Activated gamma-delta T cell treated with Interleukin-2 at 50 U/mL for 16 hours (primary cell): ENCODE data around the gene CASK.

Experiments used
- DNase-seq: peaks from one replicate; pipeline ENCODE4 v3.0.0-alpha.2; 2020

The CASK gene

GRCh38 chrX:41824551-41824950 lies 98.8 kb downstream of the CASK start:
- no peak for DNase-seq

- DNase-seq, result no peak
Observed at GRCh38 chrX:41823402-41823801, 100.0 kb downstream of the CASK start.

GRCh38 chrX:41822892-41823291 lies 100.5 kb downstream of the CASK start:
- DNase-seq, result no peak

GRCh38 chrX:41808047-41808446 lies 115.3 kb downstream of the CASK start:
- no peak for DNase-seq

GRCh38 chrX:41802958-41803357 lies 120.4 kb downstream of the CASK start:
- DNase-seq, result no peak

GRCh38 chrX:41799661-41800060 lies 123.7 kb downstream of the CASK start:
- DNase-seq, result no peak

GRCh38 chrX:41796577-41796976 lies 126.8 kb downstream of the CASK start:
- no peak for DNase-seq

- DNase-seq, result no peak
Observed at GRCh38 chrX:41796046-41796445, 127.3 kb downstream of the CASK start.

- no peak for DNase-seq
Observed at GRCh38 chrX:41789374-41789773, 134.0 kb downstream of the CASK start.

- no peak for DNase-seq
Observed at GRCh38 chrX:41785685-41786084, 137.7 kb downstream of the CASK start.

GRCh38 chrX:41781500-41781899 lies 141.9 kb downstream of the CASK start:
- no peak for DNase-seq

- DNase-seq, result no peak
Observed at GRCh38 chrX:41779941-41780340, 143.4 kb downstream of the CASK start.

- DNase-seq, result no peak
Observed at GRCh38 chrX:41779030-41779564, 144.3 kb downstream of the CASK start.

GRCh38 chrX:41761702-41762101 lies 161.7 kb downstream of the CASK start:
- DNase-seq, result no peak

GRCh38 chrX:41761169-41761568 lies 162.2 kb downstream of the CASK start:
- DNase-seq, result no peak

GRCh38 chrX:41759817-41760216 lies 163.5 kb downstream of the CASK start:
- no peak for DNase-seq

GRCh38 chrX:41758401-41758800 lies 165.0 kb downstream of the CASK start:
- no peak for DNase-seq

- no peak for DNase-seq
Observed at GRCh38 chrX:41750716-41751115, 172.6 kb downstream of the CASK start.

- no peak for DNase-seq
Observed at GRCh38 chrX:41739871-41740270, 183.5 kb downstream of the CASK start.

- DNase-seq, result peak; percentile 21
Observed at GRCh38 chrX:41737065-41737464, 186.3 kb downstream of the CASK start.

- DNase-seq, result no peak
Observed at GRCh38 chrX:41734530-41734929, 188.8 kb downstream of the CASK start.

GRCh38 chrX:41733939-41734338 lies 189.4 kb downstream of the CASK start:
- DNase-seq, result no peak

- no peak for DNase-seq
Observed at GRCh38 chrX:41732260-41732659, 191.1 kb downstream of the CASK start.

- DNase-seq, result no peak
Observed at GRCh38 chrX:41730081-41730480, 193.3 kb downstream of the CASK start.

- no peak for DNase-seq
Observed at GRCh38 chrX:41728125-41728524, 195.2 kb downstream of the CASK start.

GRCh38 chrX:41723826-41724225 lies 199.5 kb downstream of the CASK start, which contains the start of gene GPR82:
Gene GPR82, plus strand, starts transcription at chrX:41724181. Its CDS starts 2,846 bp downstream, at chrX:41727027.
- DNase-seq, result no peak
